Tibial nerve (tissue), 4 donors: Measurements from ENCODE around the gene SPRING1.

Source experiments
- EP300 ChIP-seq, 2 donors: sonication (generic); formaldehyde crosslinking; IDR thresholded peaks; one replicate each; pipeline ENCODE4 v1.6.1; 2017; ENCODE audit warnings: antibody characterized with exemption in 2 of 2, mild to moderate bottlenecking in 1 of 2
- TF ChIP-seq, protein P1 (sequence below), 5 experiments: fragments of 200-600 bp in 3 of 5; fragments of 450-650 bp in 2 of 5; sonication (generic) in 3 of 5; IDR thresholded peaks; one replicate each; pipeline ENCODE4 v1.5.1; 2016 to 2019; ENCODE audit warnings: antibody characterized with exemption in 5 of 5, mild to moderate bottlenecking in 3 of 5, moderate library complexity in 2 of 5

DNA sequence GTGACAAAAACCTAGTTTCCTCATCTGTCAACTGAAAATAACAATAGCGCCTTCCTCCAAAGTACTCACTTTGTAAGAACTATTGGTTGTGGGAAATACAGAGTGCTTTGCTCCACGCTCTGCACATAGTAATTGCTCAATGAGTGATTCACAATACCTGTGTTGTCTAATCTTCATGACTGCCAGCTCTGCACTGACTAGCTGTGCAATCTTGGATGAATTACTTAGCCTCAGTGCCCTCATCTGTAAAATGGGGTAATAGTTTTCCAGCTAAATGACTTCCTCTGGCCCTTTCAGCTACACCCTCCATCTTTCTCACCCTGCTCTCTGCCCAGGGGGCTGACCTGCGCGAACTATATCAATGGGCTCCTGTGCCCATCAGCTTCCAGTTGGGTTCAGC lies 43.1 kb upstream of the SPRING1 start:
- TF ChIP-seq, protein P1, sequence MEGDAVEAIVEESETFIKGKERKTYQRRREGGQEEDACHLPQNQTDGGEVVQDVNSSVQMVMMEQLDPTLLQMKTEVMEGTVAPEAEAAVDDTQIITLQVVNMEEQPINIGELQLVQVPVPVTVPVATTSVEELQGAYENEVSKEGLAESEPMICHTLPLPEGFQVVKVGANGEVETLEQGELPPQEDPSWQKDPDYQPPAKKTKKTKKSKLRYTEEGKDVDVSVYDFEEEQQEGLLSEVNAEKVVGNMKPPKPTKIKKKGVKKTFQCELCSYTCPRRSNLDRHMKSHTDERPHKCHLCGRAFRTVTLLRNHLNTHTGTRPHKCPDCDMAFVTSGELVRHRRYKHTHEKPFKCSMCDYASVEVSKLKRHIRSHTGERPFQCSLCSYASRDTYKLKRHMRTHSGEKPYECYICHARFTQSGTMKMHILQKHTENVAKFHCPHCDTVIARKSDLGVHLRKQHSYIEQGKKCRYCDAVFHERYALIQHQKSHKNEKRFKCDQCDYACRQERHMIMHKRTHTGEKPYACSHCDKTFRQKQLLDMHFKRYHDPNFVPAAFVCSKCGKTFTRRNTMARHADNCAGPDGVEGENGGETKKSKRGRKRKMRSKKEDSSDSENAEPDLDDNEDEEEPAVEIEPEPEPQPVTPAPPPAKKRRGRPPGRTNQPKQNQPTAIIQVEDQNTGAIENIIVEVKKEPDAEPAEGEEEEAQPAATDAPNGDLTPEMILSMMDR (IDR thresholded peaks at IDR 0.05), result no peak
- no peak for TF ChIP-seq EP300 (IDR thresholded peaks at IDR 0.05)
